Skeletal muscle satellite cell (primary cell): ENCODE measurements around the gene APPL2.

Experiments
- H3K27me3 ChIP-seq: 2 replicates; pipeline ENCODE4 v1.7.0; 2013; ENCODE audit warnings: low read length; ENCODE audit not compliant: control insufficient read depth, insufficient read depth
- H3K36me3 ChIP-seq: 2 replicates; pipeline ENCODE4 v1.7.0; 2013; ENCODE audit warnings: mild to moderate bottlenecking, control low read depth, low read length; ENCODE audit not compliant: insufficient read depth
- H3K4me1 ChIP-seq: 2 replicates; pipeline ENCODE4 v1.7.0; 2013; ENCODE audit warnings: low read length; ENCODE audit not compliant: control insufficient read depth, insufficient read depth
- H3K4me2 ChIP-seq: 2 replicates; pipeline ENCODE4 v1.7.0; 2013; ENCODE audit warnings: mild to moderate bottlenecking, low read length
- H3K4me3 ChIP-seq: 2 replicates; pipeline ENCODE4 v1.7.0; 2013; ENCODE audit warnings: low read length
- H3K9ac ChIP-seq: 2 replicates; pipeline ENCODE4 v1.7.0; 2013; ENCODE audit warnings: mild to moderate bottlenecking, low read depth, low read length, moderate library complexity
- H3K9me3 ChIP-seq: replicated peaks from 2 replicates; pipeline ENCODE4 v1.7.0; 2013; ENCODE audit warnings: mild to moderate bottlenecking, control low read depth, low read length

Gene APPL2

DNA sequence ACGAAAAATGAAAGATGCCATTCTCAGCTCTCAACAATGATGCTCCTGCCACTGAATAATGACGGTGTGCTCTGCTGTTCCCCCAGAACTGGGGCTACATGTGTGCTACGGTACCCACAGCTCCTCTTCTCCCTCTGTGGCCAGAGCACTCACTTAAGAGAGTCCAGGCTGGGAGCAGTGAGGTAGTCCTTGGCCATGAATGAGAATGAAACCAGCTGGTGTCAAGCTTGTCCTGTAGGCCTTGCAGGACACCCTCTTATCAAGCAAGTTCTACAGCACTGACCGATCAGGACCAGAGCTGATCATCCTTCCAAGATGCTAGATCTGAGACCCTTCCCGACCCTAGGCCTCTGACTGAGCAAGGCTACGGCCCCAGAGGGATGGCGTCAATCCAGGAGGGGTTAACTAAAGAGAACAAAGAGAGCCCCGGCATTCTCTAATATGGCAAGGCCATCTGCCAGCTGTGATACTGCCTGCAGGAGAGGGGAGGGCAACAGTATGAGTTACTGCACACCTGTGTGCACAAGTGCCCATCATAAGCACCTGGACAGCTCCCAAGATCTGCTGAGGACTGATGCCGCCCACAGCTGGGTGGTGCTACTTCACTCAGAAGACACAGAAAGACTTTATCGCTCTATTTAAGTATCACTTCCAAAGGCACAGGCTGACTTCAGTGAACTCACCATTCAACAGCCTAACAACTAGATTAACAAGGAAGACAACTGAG is 30.5 kb downstream of the APPL2 start:
- H3K9ac ChIP-seq: peak overlapping the region; percentile 22
- no peak overlapping the region for H3K4me3 ChIP-seq
- H3K4me1 ChIP-seq: peaks cover 13% of the 10 kb centered on the region
- no peak overlapping the region for H3K4me2 ChIP-seq
- H3K36me3 ChIP-seq: peaks cover 91% of the 10 kb centered on the region
- H3K27me3 ChIP-seq: no peaks in the 10 kb centered on the region
- H3K9me3 ChIP-seq: no peaks in the 10 kb centered on the region

GRCh38 chr12:105204916-105205315 is 31.1 kb downstream of the APPL2 start:
- Histone ChIP-seq H3K36me3 (peaks cover 92% of the 10 kb centered on the region), H3K4me1 (peaks cover 19% of the 10 kb centered on the region), H3K27me3 (no peaks in the 10 kb centered on the region), H3K4me3 (no peak overlapping the region), H3K9me3 (no peaks in the 10 kb centered on the region), H3K9ac (peak overlapping the region; percentile 22), H3K4me2 (no peak overlapping the region)

DNA sequence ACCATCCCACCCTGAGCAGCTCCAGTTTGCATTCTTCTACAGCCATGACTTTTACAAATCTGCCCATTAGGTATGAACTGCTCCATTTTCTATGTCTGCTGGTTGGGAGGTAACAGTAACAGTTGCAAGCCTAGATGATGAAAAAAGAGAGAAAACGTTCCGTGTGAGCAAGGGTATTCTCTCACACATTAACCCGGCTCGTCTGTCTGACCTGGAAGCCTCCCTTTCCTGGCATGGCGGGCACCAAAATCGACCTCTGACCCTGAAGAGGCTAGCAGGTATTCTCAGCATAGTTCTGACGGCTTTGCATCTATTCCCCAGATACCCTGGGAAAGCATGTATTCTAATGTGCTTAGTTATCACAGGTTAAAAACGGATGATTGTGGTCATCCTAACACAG is 31.8 kb downstream of the APPL2 start:
- peaks cover 23% of the 10 kb centered on the region for H3K4me1 ChIP-seq
- no peak overlapping the region for H3K4me3 ChIP-seq
- H3K9me3 ChIP-seq: no peaks in the 10 kb centered on the region
- peaks cover 86% of the 10 kb centered on the region for H3K36me3 ChIP-seq
- H3K4me2 ChIP-seq: no peak overlapping the region
- H3K9ac ChIP-seq: peak overlapping the region; percentile 22
- H3K27me3 ChIP-seq: no peaks in the 10 kb centered on the region

DNA sequence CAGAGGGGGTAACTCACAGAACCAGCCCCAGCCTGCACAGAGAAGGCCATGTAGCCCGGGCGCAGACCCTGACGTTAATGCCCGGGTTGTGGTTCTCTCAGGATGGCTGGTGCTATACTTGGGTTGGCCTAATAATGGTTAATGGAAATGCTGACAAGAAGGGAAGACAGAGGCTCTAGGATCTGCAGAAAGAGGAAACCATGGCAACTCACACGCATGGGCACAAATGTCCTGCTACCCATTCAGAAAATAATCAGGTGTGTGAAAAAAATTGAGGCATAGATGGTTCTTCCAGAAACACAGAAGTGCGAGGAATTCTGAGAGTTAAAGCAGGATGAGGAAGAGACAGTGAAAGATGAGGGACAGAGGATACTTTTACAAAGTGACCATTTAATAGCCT is 33.8 kb downstream of the APPL2 start:
- Histone ChIP-seq H3K4me1 (peaks cover 23% of the 10 kb centered on the region), H3K9me3 (no peaks in the 10 kb centered on the region), H3K36me3 (peaks cover 87% of the 10 kb centered on the region), H3K4me2 (no peak overlapping the region), H3K27me3 (no peaks in the 10 kb centered on the region), H3K4me3 (no peak overlapping the region), H3K9ac (no peak overlapping the region)

- H3K27me3 ChIP-seq: no peaks in the 10 kb centered on the region
- H3K9me3 ChIP-seq: no peaks in the 10 kb centered on the region
- no peak overlapping the region for H3K9ac ChIP-seq
- H3K36me3 ChIP-seq: peaks cover 86% of the 10 kb centered on the region
- peaks cover 23% of the 10 kb centered on the region for H3K4me1 ChIP-seq
- H3K4me2 ChIP-seq: no peak overlapping the region
- no peak overlapping the region for H3K4me3 ChIP-seq
Measured at GRCh38 chr12:105201299-105201698, 34.7 kb downstream of the APPL2 start.

DNA sequence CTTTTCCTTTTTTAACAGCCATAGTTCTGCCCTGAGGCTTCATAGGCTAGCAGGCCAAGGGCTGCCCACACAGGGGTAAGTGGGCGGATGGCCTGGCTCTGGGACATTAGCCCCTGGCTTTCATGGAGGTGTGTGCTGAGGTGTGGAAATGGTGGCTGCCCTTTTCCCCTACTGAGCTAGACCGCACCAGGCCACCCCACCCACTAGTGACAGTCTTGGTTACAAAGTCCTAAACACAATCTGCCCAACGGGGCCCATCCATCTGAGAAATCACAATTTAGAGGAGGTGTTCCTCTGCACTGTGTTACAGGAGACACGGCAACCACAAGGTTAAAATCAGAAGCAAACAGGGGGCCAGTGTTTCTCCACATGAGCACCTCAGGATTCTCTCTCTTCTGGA is 35.6 kb downstream of the APPL2 start:
- Histone ChIP-seq H3K4me2 (no peak overlapping the region), H3K36me3 (peaks cover 84% of the 10 kb centered on the region), H3K9me3 (no peaks in the 10 kb centered on the region), H3K4me3 (no peak overlapping the region), H3K4me1 (peaks cover 19% of the 10 kb centered on the region), H3K27me3 (no peaks in the 10 kb centered on the region), H3K9ac (no peak overlapping the region)

DNA sequence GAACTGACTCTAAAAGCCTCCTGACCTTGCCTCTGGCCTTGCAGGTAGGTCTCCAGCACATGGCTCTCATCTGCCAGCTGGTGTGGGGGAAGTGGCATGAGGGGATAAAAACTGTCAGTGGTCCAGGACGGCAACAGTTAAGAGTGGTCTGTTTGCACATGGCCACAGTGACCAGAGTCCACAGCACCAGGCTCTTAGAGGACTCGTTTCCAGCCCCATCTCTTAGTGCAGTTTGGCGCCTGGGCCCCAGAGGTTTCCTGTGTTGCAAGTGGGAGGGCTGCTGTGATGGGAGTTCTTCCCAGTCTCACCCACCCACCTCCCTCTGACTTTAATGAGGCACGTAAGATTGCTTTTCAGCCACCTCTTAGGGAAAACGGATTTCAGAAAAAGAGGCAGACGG is 37.0 kb downstream of the APPL2 start:
- Histone ChIP-seq H3K4me3 (no peak overlapping the region), H3K27me3 (no peaks in the 10 kb centered on the region), H3K9ac (no peak overlapping the region), H3K9me3 (no peaks in the 10 kb centered on the region), H3K4me2 (no peak overlapping the region), H3K4me1 (peaks cover 10% of the 10 kb centered on the region), H3K36me3 (peaks cover 83% of the 10 kb centered on the region)

DNA sequence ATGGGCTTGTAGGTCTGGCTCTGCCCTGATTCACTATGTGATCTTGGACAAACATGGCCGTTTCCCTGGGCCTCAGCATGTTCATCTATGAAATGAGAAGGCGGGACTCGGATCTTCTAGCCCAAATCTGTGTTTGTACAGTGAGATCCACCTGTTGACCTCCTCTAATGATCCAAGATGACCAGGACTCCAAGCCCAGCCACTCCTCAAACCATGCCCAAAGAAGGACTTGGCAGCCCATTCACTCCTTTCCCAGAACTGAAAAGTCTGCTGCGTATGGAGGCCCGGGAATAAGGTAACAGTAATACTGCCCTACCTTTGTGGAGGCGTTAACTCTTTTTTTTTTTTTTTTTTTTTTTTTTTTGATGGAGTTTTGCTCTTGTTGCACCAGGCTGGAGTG is 39.9 kb downstream of the APPL2 start:
- Histone ChIP-seq H3K9ac (no peak overlapping the region), H3K9me3 (no peaks in the 10 kb centered on the region), H3K4me3 (no peak overlapping the region), H3K4me2 (no peak overlapping the region), H3K36me3 (peaks cover 86% of the 10 kb centered on the region), H3K27me3 (no peaks in the 10 kb centered on the region), H3K4me1 (peaks cover 10% of the 10 kb centered on the region)

DNA sequence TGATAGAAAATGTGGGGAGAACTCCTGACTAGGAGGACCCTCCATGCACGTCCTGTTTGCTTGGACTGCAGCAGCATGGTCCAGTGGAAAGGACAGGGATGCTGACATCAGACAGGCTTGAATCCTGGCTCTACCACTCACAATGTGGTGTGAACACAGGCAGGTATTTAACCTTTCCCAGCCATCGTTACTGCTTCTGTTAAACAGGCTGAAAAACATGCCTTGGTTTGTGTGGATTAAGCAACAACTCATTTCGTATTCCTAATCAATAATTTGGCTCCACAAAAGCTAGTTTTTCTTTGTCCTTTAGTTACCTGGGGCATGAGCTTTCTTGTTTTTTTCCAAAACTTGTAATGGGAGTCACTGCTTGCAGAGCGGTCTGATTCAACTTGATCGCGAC is 41.0 kb downstream of the APPL2 start:
- no peak overlapping the region for H3K4me2 ChIP-seq
- H3K9ac ChIP-seq: no peak overlapping the region
- no peak overlapping the region for H3K4me3 ChIP-seq
- no peaks in the 10 kb centered on the region for H3K27me3 ChIP-seq
- H3K9me3 ChIP-seq: no peaks in the 10 kb centered on the region
- H3K4me1 ChIP-seq: peaks cover 5% of the 10 kb centered on the region
- peaks cover 88% of the 10 kb centered on the region for H3K36me3 ChIP-seq

DNA sequence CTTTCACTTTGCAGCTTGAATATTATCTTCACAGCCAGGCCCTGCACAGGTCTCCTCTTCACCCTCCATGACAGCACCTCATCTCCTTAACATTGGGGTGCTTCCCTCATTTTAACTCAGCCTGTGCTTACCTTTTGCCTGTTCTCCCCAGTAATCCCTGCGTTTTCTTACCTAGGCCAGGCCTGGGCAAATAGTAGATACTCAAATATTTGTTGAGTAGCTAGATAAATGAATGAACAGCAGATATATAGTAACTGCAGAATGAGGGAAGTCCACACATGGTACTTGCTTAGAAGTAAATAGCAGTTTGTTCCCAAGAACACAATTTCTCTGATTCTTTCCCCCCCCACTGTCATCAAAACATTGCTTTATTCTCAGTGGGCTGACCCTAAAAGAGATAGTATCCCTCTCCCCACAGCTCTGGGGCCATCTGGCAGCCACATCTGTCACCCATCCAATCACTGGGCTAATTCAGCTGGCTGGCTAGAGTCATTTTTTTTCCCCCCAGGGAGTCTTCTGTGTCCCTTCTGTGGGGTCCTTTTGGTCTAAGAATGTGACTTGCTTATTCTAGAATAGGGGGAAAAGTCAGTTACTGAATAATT is 43.2 kb downstream of the APPL2 start:
- H3K27me3 ChIP-seq: no peaks in the 10 kb centered on the region
- no peaks in the 10 kb centered on the region for H3K9me3 ChIP-seq
- H3K9ac ChIP-seq: no peak overlapping the region
- H3K4me3 ChIP-seq: no peak overlapping the region
- H3K36me3 ChIP-seq: peaks cover 92% of the 10 kb centered on the region
- H3K4me1 ChIP-seq: no peaks in the 10 kb centered on the region
- no peak overlapping the region for H3K4me2 ChIP-seq

GRCh38 chr12:105190530-105190929 is 45.4 kb downstream of the APPL2 start:
- no peaks in the 10 kb centered on the region for H3K4me1 ChIP-seq
- no peak overlapping the region for H3K4me2 ChIP-seq
- H3K4me3 ChIP-seq: no peak overlapping the region
- H3K9me3 ChIP-seq: no peaks in the 10 kb centered on the region
- no peaks in the 10 kb centered on the region for H3K27me3 ChIP-seq
- H3K9ac ChIP-seq: no peak overlapping the region
- peaks cover 93% of the 10 kb centered on the region for H3K36me3 ChIP-seq

DNA sequence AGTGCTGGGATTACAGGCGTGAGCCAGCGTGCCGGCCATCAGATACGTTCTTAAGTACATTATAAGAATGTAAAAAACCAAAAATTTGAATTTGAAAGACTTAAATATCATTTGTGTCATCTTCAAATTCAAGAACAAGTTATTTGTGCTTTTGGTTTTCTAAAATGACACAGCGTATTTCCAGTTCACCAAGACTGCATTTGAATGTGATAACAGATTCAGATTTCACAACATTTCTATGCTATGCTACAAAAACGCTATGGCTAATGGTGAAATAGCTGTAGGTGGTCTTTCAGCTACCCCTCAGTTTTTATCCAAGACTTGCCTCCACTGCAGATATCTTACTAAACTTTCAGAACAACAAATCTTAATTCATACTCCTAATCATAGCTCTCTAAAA is 46.7 kb downstream of the APPL2 start:
- Histone ChIP-seq H3K4me3 (no peak overlapping the region), H3K36me3 (peaks cover 93% of the 10 kb centered on the region), H3K4me1 (no peaks in the 10 kb centered on the region), H3K9ac (no peak overlapping the region), H3K4me2 (no peak overlapping the region), H3K9me3 (no peaks in the 10 kb centered on the region), H3K27me3 (no peaks in the 10 kb centered on the region)
